K562 treated with DMSO at 1 percent for 4 hours (cell line): ENCODE data around the gene LHX3. TPM values are rescaled to one million over a fixed set of nuclear protein-coding genes. Genes with fewer than 3 reads are reported as not detected.

Experiments used
- total RNA-seq: library from RNA; unstranded; fragments of 300-600 nt; gene quantifications from 2 replicates; pipeline ENCODE4 v1.2.3, GENCODE V29; 2022; ENCODE audit not compliant: insufficient read depth

Gene LHX3
- 0.70 and 1.2 TPM in 2 replicates for total RNA-seq

DNA sequence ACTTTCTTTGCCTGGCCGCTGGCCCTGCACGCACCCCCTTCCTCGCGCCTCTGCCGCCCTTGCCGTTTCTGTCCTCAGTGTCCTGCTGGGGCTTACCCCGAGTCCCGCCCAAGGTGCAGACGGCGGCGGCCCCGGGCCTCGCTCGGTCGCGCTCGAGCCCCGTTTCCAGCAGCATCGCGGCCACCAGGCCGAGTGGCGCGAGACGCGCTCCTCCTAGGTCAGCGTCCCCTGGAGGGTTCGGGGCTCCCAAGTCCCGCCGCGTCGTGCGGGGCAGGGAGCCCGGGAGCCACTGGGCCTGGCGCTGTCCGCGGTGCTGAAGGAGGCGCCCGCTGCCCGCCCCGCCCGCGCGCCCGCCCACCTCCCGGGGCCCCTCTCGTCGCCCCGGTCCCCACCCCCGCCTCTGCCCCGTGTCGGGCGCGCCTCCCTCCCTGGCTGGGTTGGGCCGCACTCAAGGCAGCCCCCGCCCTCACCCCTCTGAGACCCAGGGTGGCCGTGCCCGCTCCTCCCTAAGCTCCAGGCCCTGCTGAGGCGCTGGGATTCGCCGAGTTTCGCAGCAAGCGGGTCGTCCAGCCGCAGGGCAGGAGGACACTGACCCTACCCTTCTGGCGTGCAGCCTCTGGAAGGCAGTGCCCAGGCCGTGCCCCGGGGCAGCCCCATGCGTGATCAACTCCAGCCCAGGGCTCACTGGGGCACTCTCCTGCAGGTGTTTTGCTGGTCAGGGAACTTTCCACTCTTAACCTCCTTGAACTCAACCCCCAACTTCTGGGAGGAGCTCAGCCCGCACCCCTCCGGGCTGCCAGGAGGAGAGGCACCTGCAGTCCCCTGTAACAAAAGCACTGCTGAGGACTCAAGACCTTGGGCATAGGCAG lies at the start of gene LHX3:
Gene LHX3 (minus strand): TSS at position 291 of the 869 bp plus-strand sequence. CDS start 116 bp downstream, at position 175.

DNA sequence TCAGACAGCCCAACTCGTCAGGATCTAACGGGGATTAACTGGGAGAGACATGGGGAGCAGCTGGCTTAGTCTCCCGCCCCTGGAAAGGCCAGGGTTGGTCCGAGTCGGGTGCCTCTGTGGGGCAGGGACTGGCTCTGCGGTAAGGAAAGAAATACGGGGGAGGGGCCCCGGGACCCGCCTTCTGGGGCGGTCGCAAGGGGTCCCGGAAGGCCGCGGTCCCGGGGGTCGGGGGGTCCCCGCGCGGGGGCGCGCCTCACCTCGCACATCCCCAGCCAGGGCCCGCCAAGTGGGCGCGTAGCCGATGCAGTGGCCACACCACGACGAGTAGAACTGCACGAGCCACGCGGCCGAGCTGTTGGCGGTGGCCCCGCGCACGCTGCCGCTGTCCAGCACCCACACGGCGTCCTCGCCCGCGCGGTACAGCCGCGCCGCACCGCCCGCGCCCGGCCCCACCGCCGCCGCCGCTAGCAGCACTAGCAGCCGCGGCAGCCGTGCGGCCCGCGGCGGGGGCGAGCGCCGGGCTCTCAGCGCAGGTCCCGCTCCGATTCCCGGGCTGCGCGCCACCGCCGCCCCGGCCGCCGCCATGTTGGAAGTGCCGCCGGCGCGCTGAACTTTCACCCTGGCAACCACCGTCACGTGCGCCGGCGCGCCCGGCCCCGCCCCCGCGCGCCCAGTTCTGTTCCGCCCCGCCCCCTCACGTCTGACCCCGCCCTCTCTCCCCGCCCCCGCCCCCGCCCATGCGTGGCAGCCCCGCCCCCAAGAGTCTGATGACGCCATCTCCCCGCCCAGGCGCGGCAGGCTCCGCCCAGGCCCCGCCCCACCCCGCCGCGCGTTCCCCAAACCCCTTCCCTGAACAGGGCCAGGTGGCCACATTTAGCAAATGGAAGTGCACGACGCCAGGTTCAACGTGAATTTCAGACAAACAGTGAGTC lies 40.6 kb upstream of the LHX3 start, which contains the start of gene QSOX2:
Gene QSOX2 (minus strand): TSS at position 594 of the 932 bp plus-strand sequence. CDS start 9 bp downstream, at position 585.

Other genes starting within 250 kb of the LHX3 start
- 185 and 207 TPM in 2 replicates for gene UBAC1, start 243.8 kb downstream of the LHX3 start, total RNA-seq
- gene NACC2, start 109.8 kb downstream of the LHX3 start, total RNA-seq: 7.1 and 10.2 TPM in 2 replicates
- gene TMEM250, start 86.3 kb downstream of the LHX3 start, total RNA-seq: 36.9 and 38.4 TPM in 2 replicates
- gene QSOX2, start 40.7 kb upstream of the LHX3 start, total RNA-seq: 20.5 and 22.8 TPM in 2 replicates
- not detected in 2 replicates for gene CCDC187, start 99.0 kb upstream of the LHX3 start, total RNA-seq
- gene GPSM1, start 122.4 kb upstream of the LHX3 start, total RNA-seq: 13.6 and 15.5 TPM in 2 replicates
- 17.5 and 29.7 TPM in 2 replicates for gene DNLZ, start 158.6 kb upstream of the LHX3 start, total RNA-seq
- gene CARD9, start 168.5 kb upstream of the LHX3 start, total RNA-seq: 12.7 and 14.8 TPM in 2 replicates
- 6.6 and 8.4 TPM in 2 replicates for gene SNAPC4, start 195.0 kb upstream of the LHX3 start, total RNA-seq
- 38.2 and 42.3 TPM in 2 replicates for gene ENTR1, start 205.5 kb upstream of the LHX3 start, total RNA-seq
- 56.2 and 60.7 TPM in 2 replicates for gene PMPCA, start 205.5 kb upstream of the LHX3 start, total RNA-seq
- gene INPP5E, start 234.7 kb upstream of the LHX3 start, total RNA-seq: 8.4 and 10.0 TPM in 2 replicates